ENCODE measurements around the gene RGS18.

DNA sequence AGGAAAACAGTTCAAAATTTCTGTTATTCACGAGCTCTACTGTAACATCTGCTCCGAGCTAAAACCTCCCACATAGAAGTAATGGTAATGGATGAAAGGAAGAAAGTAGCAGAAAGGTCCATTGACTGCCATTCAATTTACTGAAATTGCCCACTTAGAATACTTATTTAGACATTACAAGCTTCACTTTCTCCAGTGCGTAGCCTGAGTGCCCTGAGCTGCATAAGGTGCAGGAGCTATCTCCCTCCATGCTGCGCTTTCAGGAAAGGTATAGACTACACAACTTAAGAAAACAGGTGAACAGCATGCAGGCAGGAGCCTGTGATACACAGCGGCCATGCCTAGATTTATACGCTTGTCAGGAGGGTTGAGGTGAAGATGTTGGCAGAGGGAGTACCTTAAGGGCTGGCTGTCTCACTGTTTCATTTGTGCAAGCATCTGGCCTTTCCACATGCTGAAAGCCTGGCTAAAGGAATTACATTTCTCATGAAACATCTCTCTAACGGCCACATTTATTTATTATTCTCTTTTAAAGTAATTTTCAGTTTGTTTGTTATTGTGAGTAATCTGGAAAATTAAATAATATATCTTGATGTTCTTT, 74.7 kb downstream of the RGS18 start:
- TF ChIP-seq, protein P1, sequence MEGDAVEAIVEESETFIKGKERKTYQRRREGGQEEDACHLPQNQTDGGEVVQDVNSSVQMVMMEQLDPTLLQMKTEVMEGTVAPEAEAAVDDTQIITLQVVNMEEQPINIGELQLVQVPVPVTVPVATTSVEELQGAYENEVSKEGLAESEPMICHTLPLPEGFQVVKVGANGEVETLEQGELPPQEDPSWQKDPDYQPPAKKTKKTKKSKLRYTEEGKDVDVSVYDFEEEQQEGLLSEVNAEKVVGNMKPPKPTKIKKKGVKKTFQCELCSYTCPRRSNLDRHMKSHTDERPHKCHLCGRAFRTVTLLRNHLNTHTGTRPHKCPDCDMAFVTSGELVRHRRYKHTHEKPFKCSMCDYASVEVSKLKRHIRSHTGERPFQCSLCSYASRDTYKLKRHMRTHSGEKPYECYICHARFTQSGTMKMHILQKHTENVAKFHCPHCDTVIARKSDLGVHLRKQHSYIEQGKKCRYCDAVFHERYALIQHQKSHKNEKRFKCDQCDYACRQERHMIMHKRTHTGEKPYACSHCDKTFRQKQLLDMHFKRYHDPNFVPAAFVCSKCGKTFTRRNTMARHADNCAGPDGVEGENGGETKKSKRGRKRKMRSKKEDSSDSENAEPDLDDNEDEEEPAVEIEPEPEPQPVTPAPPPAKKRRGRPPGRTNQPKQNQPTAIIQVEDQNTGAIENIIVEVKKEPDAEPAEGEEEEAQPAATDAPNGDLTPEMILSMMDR (conservative IDR thresholded peaks at IDR 0.05; ENCODE audit: low read length), result no peak
- TF ChIP-seq EZH2phosphoT487 (IDR thresholded peaks at IDR 0.05; ENCODE audit: borderline replicate concordance, low read depth, low read length), result no peak
